ENCODE measurements around the gene PNRC1. TPM values are rescaled to one million over a fixed set of nuclear protein-coding genes. Genes with fewer than 3 reads are reported as not detected.
"Not testable (repeated sequence)": the region's sequence is repeated elsewhere in the genome, so short reads cannot be mapped to it uniquely, and the experiment has no call there.

Gene PNRC1
- total RNA-seq, 1 donor from 2014 or later, result 236 TPM

GRCh38 chr6:89034586-89035251 lies 45.8 kb upstream of the PNRC1 start:
- no peaks in the 10 kb centered on the region for H3K27me3 Mint-ChIP-seq (ENCODE audit: insufficient read depth, low read depth)

DNA sequence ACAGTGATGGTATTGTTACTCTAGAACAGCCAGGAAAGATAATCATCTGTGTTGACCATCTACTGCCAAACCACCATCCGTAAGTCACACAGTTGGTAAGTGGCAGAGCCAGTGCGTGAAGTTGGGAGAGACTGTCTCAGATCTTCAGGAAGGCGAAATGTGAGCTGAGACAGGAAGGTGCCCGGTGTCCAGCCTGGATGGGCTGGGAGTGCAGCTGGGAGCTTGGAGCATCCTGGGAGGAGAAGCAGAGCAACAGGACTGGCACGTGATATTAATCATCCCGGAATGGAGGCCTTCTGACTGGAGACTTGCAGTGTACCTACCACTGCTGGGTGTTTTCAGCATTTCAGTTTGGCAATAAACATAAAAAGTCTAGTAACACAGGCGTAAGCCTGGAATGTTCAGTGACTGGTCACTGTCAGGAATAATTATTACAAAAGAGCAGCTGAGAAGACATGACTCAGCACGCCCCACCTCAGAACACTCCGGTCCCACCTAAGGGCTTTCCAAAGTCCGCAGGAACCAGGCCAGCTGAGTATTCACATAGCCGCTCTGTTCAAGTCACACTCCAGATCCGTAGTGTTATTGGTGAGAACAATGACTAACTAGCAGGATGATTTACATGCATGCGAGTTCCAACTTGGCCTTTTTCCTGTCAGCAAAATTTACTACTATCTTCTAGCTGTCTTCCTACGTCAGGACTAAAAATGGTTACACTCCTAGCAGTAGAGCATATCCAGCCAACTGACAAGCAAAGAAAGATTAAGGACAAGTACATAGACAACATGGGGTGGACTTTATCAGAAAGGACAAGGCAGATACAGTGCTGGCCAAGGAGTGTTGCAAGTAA lies 45.1 kb upstream of the PNRC1 start:
- H3K4me1 Mint-ChIP-seq, result peaks cover 7% of the 10 kb centered on the region
- no peak for DNase-seq (ENCODE audit: low spot score)
- H3K36me3 Mint-ChIP-seq, result peaks cover 2% of the 10 kb centered on the region
- no peak overlapping the region for H3K4me3 ChIP-seq
- no peaks in the 10 kb centered on the region for H3F3A ChIP-seq (ENCODE audit: low read depth)
- no peaks in the 10 kb centered on the region for H3K27me3 Mint-ChIP-seq (ENCODE audit: insufficient read depth, low read depth)
- no peaks in the 10 kb centered on the region for H3K9me3 ChIP-seq (ENCODE audit: low read depth)
- H3K9ac ChIP-seq, result no peak overlapping the region
- TF ChIP-seq EZH2phosphoT487 (IDR thresholded peaks at IDR 0.05) (no peak), EZH2 (IDR thresholded peaks at IDR 0.05) (no peak)
- TF ChIP-seq, protein P1, sequence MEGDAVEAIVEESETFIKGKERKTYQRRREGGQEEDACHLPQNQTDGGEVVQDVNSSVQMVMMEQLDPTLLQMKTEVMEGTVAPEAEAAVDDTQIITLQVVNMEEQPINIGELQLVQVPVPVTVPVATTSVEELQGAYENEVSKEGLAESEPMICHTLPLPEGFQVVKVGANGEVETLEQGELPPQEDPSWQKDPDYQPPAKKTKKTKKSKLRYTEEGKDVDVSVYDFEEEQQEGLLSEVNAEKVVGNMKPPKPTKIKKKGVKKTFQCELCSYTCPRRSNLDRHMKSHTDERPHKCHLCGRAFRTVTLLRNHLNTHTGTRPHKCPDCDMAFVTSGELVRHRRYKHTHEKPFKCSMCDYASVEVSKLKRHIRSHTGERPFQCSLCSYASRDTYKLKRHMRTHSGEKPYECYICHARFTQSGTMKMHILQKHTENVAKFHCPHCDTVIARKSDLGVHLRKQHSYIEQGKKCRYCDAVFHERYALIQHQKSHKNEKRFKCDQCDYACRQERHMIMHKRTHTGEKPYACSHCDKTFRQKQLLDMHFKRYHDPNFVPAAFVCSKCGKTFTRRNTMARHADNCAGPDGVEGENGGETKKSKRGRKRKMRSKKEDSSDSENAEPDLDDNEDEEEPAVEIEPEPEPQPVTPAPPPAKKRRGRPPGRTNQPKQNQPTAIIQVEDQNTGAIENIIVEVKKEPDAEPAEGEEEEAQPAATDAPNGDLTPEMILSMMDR (IDR thresholded peaks at IDR 0.05), result no peak
- H3K27ac ChIP-seq, result peak overlapping the region; percentile 36
- H2AFZ ChIP-seq (replicated peaks), result no peak overlapping the region
- no peak overlapping the region for H3K27ac Mint-ChIP-seq
- H4K20me1 ChIP-seq (ENCODE audit: low read depth), result no peaks in the 10 kb centered on the region
- peaks cover 10% of the 10 kb centered on the region for H3K4me1 ChIP-seq
- H3K9me3 Mint-ChIP-seq, result peaks cover 19% of the 10 kb centered on the region
- H3K79me2 ChIP-seq (ENCODE audit: low read depth), result no peaks in the 10 kb centered on the region
- H3K4me2 ChIP-seq, result peak overlapping the region; percentile 6
- H3K4me3 Mint-ChIP-seq, result no peak overlapping the region
- H3K36me3 ChIP-seq, result no peaks in the 10 kb centered on the region
- no peaks in the 10 kb centered on the region for H3K27me3 ChIP-seq

More at GRCh38 chr6:89034586-89035251, 45.8 kb upstream of the PNRC1 start:
- H2AFZ ChIP-seq (replicated peaks), result no peak overlapping the region
- H3K27ac ChIP-seq, result peak overlapping the region; percentile 36
- no peak overlapping the region for H3K9ac ChIP-seq
- H3K27me3 ChIP-seq, result no peaks in the 10 kb centered on the region
- H3K79me2 ChIP-seq (ENCODE audit: low read depth), result no peaks in the 10 kb centered on the region
- Mint-ChIP-seq H3K27ac (no peak overlapping the region), H3K4me1 (peaks cover 7% of the 10 kb centered on the region), H3K36me3 (peaks cover 2% of the 10 kb centered on the region), H3K9me3 (peaks cover 19% of the 10 kb centered on the region), H3K4me3 (no peak overlapping the region)
- no peaks in the 10 kb centered on the region for H3K36me3 ChIP-seq
- no peak overlapping the region for H3K4me3 ChIP-seq
- H3F3A ChIP-seq (ENCODE audit: low read depth), result no peaks in the 10 kb centered on the region
- H3K9me3 ChIP-seq (ENCODE audit: low read depth), result no peaks in the 10 kb centered on the region
- peak overlapping the region; percentile 6 for H3K4me2 ChIP-seq
- TF ChIP-seq, protein P1 (IDR thresholded peaks at IDR 0.05), result no peak
- TF ChIP-seq EZH2phosphoT487 (IDR thresholded peaks at IDR 0.05) (no peak), EZH2 (IDR thresholded peaks at IDR 0.05) (no peak)
- peak; percentile 20 for DNase-seq (ENCODE audit: low spot score)
- peaks cover 10% of the 10 kb centered on the region for H3K4me1 ChIP-seq
- no peaks in the 10 kb centered on the region for H4K20me1 ChIP-seq (ENCODE audit: low read depth)

DNA sequence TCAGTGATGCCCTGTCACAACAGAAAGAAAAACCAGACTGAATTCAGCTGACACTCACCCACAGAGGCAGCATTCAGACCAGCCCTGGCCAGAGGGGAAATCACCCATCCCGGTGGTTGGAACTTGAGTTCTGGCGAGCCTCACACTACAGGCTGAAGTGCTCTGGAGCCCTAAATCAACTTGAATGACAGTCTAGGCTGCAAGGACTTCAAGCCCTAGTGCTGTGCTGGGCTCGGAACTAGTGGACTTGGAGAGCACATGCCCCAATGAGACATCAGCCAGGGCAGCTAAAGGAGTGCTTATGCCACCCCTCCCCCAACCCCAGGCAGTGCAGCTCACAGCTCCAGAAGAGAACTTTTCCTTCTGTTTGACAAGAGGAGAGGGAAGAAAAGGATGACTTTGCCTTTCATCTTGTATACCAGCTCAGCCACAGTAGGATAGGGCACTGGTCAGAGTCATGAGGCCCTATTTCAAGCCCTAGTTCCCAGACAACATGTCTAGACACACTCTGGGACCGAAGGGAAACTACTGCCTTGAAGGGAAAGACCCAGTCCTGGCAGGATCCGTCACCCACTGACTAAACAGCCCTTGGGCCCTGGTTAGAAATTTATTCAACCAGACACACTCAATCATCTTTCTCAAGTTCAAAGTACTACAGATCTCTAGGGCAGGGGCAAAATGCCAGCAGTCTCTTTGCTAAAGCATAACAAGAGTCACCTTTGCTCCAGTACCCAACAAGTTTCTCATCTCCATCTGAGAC lies 43.2 kb upstream of the PNRC1 start:
- H3K27ac Mint-ChIP-seq, result no peak overlapping the region
- Histone ChIP-seq H4K20me1 (ENCODE audit: low read depth) (no peaks in the 10 kb centered on the region), H3K27ac (no peak overlapping the region)

GRCh38 chr6:89037901-89038293 lies 42.7 kb upstream of the PNRC1 start:
- H3K9ac ChIP-seq, result not testable (repeated sequence)

More for the DNA sequence above, 43.2 kb upstream of the PNRC1 start:
- no peaks in the 10 kb centered on the region for H3K79me2 ChIP-seq (ENCODE audit: low read depth)
- peaks cover 10% of the 10 kb centered on the region for H3K4me1 ChIP-seq
- no peaks in the 10 kb centered on the region for H3K27me3 ChIP-seq
- Mint-ChIP-seq H3K27me3 (ENCODE audit: insufficient read depth, low read depth) (no peaks in the 10 kb centered on the region), H3K9me3 (peaks cover 19% of the 10 kb centered on the region), H3K36me3 (peaks cover 2% of the 10 kb centered on the region), H3K4me1 (peaks cover 7% of the 10 kb centered on the region), H3K4me3 (no peak overlapping the region)
- no peak overlapping the region for H3K4me2 ChIP-seq
- no peak for DNase-seq (ENCODE audit: low spot score)
- H3K9me3 ChIP-seq (ENCODE audit: low read depth), result no peaks in the 10 kb centered on the region
- no peaks in the 10 kb centered on the region for H3K36me3 ChIP-seq
- no peak overlapping the region for H3K9ac ChIP-seq
- H3K4me3 ChIP-seq, result no peak overlapping the region
- TF ChIP-seq EZH2phosphoT487 (IDR thresholded peaks at IDR 0.05) (no peak), EZH2 (IDR thresholded peaks at IDR 0.05) (no peak)
- TF ChIP-seq, protein P1 (IDR thresholded peaks at IDR 0.05), result no peak
- H3F3A ChIP-seq (ENCODE audit: low read depth), result no peaks in the 10 kb centered on the region
- no peak overlapping the region for H2AFZ ChIP-seq (replicated peaks)

More at GRCh38 chr6:89037901-89038293, 42.7 kb upstream of the PNRC1 start:
- not testable (repeated sequence) for H3K9me3 ChIP-seq (ENCODE audit: low read depth); H3K4me2 ChIP-seq; H2AFZ ChIP-seq (replicated peaks); H3K36me3 Mint-ChIP-seq; H3K27me3 Mint-ChIP-seq (ENCODE audit: insufficient read depth, low read depth); H3K4me1 ChIP-seq; H3K79me2 ChIP-seq (ENCODE audit: low read depth); H3K27ac ChIP-seq; H3F3A ChIP-seq (ENCODE audit: low read depth); H4K20me1 ChIP-seq (ENCODE audit: low read depth); H3K27me3 ChIP-seq; H3K27ac Mint-ChIP-seq; DNase-seq (ENCODE audit: low spot score); H3K4me3 Mint-ChIP-seq; H3K36me3 ChIP-seq; H3K4me3 ChIP-seq; H3K4me1 Mint-ChIP-seq
- peaks cover 19% of the 10 kb centered on the region for H3K9me3 Mint-ChIP-seq
